Cardiac fibroblast (primary cell): ENCODE measurements around the gene ATP2B2.

Source experiments
- DNase-seq, 2 donors: peaks; one replicate each; pipeline versions ENCODE4 v3.0.0 to v3.0.0-alpha.2; 2010; ENCODE audit warnings: low read depth in 2 of 2
- H3K4me3 ChIP-seq, 2 donors: replicated peaks in 1 of 2; 1 replicate in 1 of 2; 2 replicates in 1 of 2; pipeline ENCODE4 v1.5.1; 2011; ENCODE audit warnings: low read depth in 2 of 2, low read length in 2 of 2, mild to moderate bottlenecking in 2 of 2, moderate library complexity in 1 of 2
- TF ChIP-seq, protein P1 (sequence below): IDR thresholded peaks from one replicate; pipeline ENCODE4 v1.5.1; 2011; ENCODE audit warnings: low read depth, mild to moderate bottlenecking, low read length, inconsistent platforms

ATP2B2 gene

DNA sequence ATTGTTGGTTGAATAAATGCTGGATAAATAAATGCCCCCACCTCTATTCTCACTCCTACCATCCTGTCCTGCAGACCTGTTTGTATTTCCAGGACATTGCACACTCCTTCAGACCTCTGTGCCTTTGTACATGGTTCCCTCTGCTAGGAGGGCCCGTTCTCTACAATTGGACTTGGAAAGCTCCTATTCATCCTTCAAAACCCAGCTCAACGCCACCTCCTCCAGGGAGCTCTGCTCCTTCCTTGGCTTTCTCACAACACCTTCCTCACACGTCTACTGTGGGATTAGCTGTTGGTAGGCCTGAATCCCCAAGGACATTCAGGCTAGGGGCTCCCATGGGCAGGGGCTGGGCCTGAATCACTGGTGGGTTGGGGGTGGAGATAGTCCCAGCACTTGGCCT, 105.8 kb downstream of the ATP2B2 start:
- H3K4me3 ChIP-seq = no peak overlapping the region
- DNase-seq = no peak
- TF ChIP-seq, protein P1, sequence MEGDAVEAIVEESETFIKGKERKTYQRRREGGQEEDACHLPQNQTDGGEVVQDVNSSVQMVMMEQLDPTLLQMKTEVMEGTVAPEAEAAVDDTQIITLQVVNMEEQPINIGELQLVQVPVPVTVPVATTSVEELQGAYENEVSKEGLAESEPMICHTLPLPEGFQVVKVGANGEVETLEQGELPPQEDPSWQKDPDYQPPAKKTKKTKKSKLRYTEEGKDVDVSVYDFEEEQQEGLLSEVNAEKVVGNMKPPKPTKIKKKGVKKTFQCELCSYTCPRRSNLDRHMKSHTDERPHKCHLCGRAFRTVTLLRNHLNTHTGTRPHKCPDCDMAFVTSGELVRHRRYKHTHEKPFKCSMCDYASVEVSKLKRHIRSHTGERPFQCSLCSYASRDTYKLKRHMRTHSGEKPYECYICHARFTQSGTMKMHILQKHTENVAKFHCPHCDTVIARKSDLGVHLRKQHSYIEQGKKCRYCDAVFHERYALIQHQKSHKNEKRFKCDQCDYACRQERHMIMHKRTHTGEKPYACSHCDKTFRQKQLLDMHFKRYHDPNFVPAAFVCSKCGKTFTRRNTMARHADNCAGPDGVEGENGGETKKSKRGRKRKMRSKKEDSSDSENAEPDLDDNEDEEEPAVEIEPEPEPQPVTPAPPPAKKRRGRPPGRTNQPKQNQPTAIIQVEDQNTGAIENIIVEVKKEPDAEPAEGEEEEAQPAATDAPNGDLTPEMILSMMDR = no peak

DNA sequence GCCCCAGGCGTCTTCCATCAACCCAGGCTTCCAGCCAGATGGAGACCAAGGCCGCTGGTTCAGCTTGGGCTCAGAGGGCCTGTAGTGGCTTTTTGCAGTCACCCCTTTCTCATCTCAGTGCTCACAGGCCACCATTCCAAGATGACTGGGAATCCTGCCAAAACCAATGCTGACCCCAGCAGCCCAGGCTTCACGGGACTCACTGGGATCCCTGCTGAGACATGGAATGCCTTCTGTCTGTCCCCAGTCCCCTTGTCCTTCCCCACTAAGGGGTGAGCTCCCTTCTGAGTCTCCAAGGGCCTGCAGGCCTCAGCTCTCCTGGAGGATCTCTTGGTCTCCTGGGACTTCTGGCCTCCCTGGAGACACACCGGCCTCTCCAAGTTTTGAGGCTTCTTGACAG, 107.0 kb downstream of the ATP2B2 start:
- TF ChIP-seq, protein P1 = no peak
- H3K4me3 ChIP-seq = no peak overlapping the region
- DNase-seq = no peak

DNA sequence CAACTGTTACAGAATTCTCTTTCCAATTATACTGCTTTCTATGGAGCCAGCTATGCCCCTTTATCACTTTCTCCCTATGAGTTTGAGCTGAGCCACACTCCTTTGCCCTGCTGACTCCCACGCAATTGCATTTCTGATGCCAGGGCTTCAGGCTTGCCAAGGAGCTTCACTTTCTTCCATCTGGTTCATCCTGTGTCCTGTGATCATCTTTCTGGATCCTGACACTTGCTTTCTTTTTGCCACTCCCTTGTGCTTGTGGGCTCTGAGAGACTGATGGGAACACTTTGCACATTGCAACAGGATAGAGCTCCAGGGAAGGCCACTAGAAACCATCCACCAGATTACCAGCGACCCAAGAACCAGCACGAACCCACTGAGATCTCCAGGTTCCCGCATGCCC, 107.5 kb downstream of the ATP2B2 start:
- H3K4me3 ChIP-seq = no peak overlapping the region
- no peak for DNase-seq
- TF ChIP-seq, protein P1 = no peak

DNA sequence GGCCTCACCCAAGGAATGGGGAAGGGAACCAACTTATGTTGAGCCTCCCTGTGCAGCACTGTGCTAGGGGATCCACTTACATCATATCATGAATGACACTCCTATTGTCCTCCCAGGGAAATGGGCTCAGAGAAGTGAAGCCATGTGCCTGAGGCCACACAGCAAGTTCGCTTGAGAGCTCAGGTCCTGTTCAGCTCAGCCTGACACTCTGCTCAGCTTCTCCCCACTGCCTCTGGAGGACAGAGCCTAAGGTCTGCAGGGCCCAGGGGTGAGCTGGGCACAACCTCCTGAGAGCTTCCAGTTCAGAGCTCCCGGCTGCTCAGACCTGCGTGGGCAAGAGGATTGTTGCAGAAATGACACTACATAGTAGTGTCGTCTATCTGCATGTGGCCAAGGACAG, 108.5 kb downstream of the ATP2B2 start:
- DNase-seq = no peak
- H3K4me3 ChIP-seq = no peak overlapping the region
- TF ChIP-seq, protein P1 = no peak

DNA sequence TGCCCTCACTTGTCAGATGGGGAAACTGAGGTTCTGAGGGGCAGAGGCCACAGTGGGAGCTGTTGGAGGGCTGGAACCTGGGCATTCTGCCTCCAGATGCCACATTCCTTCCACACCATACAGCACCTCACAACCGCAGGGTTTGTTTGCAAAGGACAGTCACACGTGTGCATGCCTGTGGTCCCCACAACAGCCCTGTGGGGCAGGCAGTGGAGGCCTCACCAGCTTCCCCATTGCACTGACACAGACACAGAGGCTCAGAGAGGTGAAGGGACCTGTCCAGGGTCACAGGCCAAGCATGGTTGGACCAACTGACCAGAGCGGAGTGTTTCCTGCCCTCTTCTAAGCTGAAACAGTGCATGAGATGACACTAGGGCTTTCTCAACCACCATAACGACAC, 109.3 kb downstream of the ATP2B2 start:
- no peak for DNase-seq
- no peak overlapping the region for H3K4me3 ChIP-seq
- TF ChIP-seq, protein P1 = no peak

DNA sequence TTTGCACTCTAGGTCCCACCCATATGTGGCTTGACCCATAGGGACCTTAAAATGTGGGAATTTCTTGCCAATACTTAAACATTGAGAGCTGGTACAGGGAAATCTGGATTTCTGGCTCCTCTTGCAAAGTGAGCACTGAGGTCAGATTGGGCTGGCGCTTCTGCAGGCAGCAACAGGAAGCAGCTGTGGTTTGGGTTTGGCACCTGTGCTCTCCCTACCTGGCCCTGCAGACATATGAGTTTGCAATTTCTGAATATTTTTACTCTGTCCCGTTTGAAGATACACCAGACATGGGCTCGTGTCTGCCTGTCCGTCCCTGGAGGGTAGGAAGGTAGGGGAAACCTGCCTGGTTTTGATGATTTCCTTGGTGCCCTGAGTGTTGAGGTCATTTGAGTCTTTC, 109.7 kb downstream of the ATP2B2 start:
- H3K4me3 ChIP-seq = no peak overlapping the region
- TF ChIP-seq, protein P1 = no peak
- no peak for DNase-seq

DNA sequence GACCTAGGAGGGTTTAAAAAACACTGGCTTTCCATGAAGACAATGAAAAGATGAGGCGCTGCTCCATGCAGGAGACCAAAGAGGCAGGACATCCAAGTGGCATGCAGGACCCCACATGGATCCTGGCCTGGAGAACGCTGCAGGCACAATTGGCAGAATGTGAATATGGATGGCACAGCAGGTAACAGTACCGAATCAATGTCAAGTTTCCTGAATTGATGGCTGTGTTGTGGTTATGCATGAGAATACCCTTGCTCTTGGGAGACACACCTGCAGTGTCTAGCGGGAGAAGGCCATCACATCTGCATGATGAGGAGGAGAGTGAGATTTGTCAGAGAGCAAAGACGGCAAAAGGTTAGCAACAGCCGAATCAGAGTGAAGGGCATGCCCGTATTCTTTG, 110.2 kb downstream of the ATP2B2 start:
- no peak overlapping the region for H3K4me3 ChIP-seq
- DNase-seq = no peak
- TF ChIP-seq, protein P1 = no peak
